HCT116 (cell line): ENCODE results near the gene CDK7.

ENCODE experiments used
- ELF1 ChIP-seq: IDR thresholded peaks from 2 replicates; pipeline ENCODE4 v1.6.1; 2012; ENCODE audit warnings: low read depth, borderline replicate concordance
- EZH2 ChIP-seq: fragments of 200-600 bp; sonication (generic); IDR thresholded peaks from 2 replicates; pipeline ENCODE4 v1.6.1; 2017; ENCODE audit warnings: antibody characterized with exemption, mixed run types
- EZH2phosphoT487 ChIP-seq: fragments of 200-600 bp; IDR thresholded peaks from 2 replicates; pipeline ENCODE4 v1.6.1; 2018; ENCODE audit warnings: antibody characterized with exemption, borderline replicate concordance
- POLR2A ChIP-seq: IDR thresholded peaks from 2 replicates; pipeline ENCODE4 v1.7.0; 2011; ENCODE audit warnings: borderline replicate concordance; ENCODE audit not compliant: insufficient read depth, insufficient read length; ENCODE audit errors: extremely low read depth
- POLR2AphosphoS5 ChIP-seq: IDR thresholded peaks from 2 replicates; pipeline ENCODE4 v1.6.1; 2011; ENCODE audit warnings: mild to moderate bottlenecking, low read depth, low read length, moderate library complexity
- TCF7L2 ChIP-seq: IDR thresholded peaks from 2 replicates; pipeline ENCODE4 v1.7.0; 2011; ENCODE audit warnings: borderline replicate concordance, inconsistent platforms; ENCODE audit not compliant: insufficient read depth, insufficient read length; ENCODE audit errors: extremely low read depth
- YY1 ChIP-seq: IDR thresholded peaks from 2 replicates; pipeline ENCODE4 v1.6.1; 2011; ENCODE audit warnings: low read length, low read depth, moderate library complexity, mild to moderate bottlenecking; ENCODE audit not compliant: insufficient replicate concordance; ENCODE audit errors: extremely low read depth
- ZNF274 ChIP-seq: fragments of 200-500 bp; sonication (Bioruptor generic); IDR thresholded peaks from 2 replicates; pipeline ENCODE4 v1.6.1; 2014; ENCODE audit warnings: mild to moderate bottlenecking, low read depth, low read length, inconsistent platforms
- TF ChIP-seq, protein P1 (sequence below), 3 experiments: fragments of 200-600 bp in 1 of 3; sonication (generic) in 1 of 3; IDR thresholded peaks in 2 of 3; conservative IDR thresholded peaks in 1 of 3; 2 replicates each; pipeline ENCODE4 v1.5.1; 2012 to 2017; ENCODE audit warnings: low read depth in 2 of 3, low read length in 2 of 3, antibody characterized with exemption in 1 of 3, borderline replicate concordance in 1 of 3, control low read depth in 1 of 3, mild to moderate bottlenecking in 1 of 3, mixed read lengths in 1 of 3, mixed run types in 1 of 3, moderate library complexity in 1 of 3; ENCODE audit not compliant: insufficient read depth in 1 of 3

DNA sequence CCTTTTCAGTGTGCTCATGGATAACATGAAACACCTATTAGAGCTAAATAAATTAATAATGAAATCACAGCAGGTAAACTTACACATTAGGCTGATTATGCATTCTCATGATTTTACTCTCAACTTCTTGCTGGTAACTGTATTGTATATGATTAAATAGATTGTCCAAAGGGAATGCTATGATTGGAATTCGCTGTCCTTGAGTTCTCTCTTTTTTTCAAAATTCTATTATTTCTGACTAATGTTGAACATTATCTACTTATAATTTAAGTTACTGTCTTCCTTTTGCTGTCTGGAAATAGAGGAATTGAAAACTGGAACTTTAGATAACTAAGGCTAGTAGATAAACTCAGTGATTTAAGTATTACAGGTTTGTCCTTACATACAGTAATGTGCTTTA, 32.2 kb upstream of the CDK7 start:
- TF ChIP-seq POLR2AphosphoS5 (no peak), POLR2A (no peak), ELF1 (no peak), ZNF274 (no peak), EZH2phosphoT487 (no peak), EZH2 (no peak), YY1 (no peak), TCF7L2 (no peak)
- TF ChIP-seq, protein P1, sequence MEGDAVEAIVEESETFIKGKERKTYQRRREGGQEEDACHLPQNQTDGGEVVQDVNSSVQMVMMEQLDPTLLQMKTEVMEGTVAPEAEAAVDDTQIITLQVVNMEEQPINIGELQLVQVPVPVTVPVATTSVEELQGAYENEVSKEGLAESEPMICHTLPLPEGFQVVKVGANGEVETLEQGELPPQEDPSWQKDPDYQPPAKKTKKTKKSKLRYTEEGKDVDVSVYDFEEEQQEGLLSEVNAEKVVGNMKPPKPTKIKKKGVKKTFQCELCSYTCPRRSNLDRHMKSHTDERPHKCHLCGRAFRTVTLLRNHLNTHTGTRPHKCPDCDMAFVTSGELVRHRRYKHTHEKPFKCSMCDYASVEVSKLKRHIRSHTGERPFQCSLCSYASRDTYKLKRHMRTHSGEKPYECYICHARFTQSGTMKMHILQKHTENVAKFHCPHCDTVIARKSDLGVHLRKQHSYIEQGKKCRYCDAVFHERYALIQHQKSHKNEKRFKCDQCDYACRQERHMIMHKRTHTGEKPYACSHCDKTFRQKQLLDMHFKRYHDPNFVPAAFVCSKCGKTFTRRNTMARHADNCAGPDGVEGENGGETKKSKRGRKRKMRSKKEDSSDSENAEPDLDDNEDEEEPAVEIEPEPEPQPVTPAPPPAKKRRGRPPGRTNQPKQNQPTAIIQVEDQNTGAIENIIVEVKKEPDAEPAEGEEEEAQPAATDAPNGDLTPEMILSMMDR (IDR thresholded peaks at IDR 0.05 in 2 of 3, conservative IDR thresholded peaks at IDR 0.05 in 1 of 3; ENCODE audit: borderline replicate concordance in 1 of 3, insufficient read depth in 1 of 3, low read depth in 2 of 3, low read length in 2 of 3): no peak
